Smooth muscle cell (in vitro differentiated cells): ENCODE data around the gene CCDC28B. TPM values are rescaled to one million over a fixed set of nuclear protein-coding genes. Genes with fewer than 3 reads are reported as not detected.

Experiments
- DNase-seq: peaks from one replicate; lab custom pipeline; 2025; ENCODE audit not compliant: unreplicated experiment; lab: John Stamatoyannopoulos, UW
- H2AFZ ChIP-seq: fragments of 200-600 bp; sonication (generic); 2 replicates; pipeline ENCODE4 v1.6.0; 2016; ENCODE audit warnings: antibody characterized with exemption, low read depth, mild to moderate bottlenecking
- H3F3A ChIP-seq: fragments of 200-600 bp; sonication (generic); 2 replicates; pipeline ENCODE4 v1.6.0; 2017; ENCODE audit warnings: antibody characterized with exemption, low read depth
- H3K27ac ChIP-seq: fragments of 200-600 bp; sonication (generic); 2 replicates; pipeline ENCODE4 v1.5.1; 2016; ENCODE audit warnings: low read depth, mild to moderate bottlenecking
- H3K27me3 ChIP-seq: fragments of 200-600 bp; sonication (generic); 2 replicates; pipeline ENCODE4 v1.6.1; 2016; ENCODE audit warnings: low read depth, mild to moderate bottlenecking
- H3K36me3 ChIP-seq: fragments of 200-600 bp; sonication (generic); 2 replicates; pipeline ENCODE4 v1.5.1; 2016; ENCODE audit warnings: low read depth
- H3K4me1 ChIP-seq: fragments of 200-600 bp; sonication (generic); 2 replicates; pipeline ENCODE4 v1.5.1; 2016; ENCODE audit warnings: low read depth
- H3K4me2 ChIP-seq: fragments of 200-600 bp; sonication (generic); 2 replicates; pipeline ENCODE4 v1.6.0; 2016; ENCODE audit warnings: mild to moderate bottlenecking
- H3K4me3 ChIP-seq: fragments of 200-600 bp; sonication (generic); 2 replicates; pipeline ENCODE4 v1.5.1; 2016; ENCODE audit warnings: mild to moderate bottlenecking
- H3K79me2 ChIP-seq: fragments of 200-600 bp; sonication (generic); 2 replicates; pipeline ENCODE4 v1.6.0; 2016; ENCODE audit warnings: low read depth, mild to moderate bottlenecking
- H3K9ac ChIP-seq: fragments of 200-600 bp; sonication (generic); 2 replicates; pipeline ENCODE4 v1.6.0; 2016; ENCODE audit warnings: low read depth
- H3K9me3 ChIP-seq: fragments of 200-600 bp; sonication (generic); replicated peaks from 2 replicates; pipeline ENCODE4 v1.5.1; 2016; ENCODE audit warnings: low read depth
- H4K20me1 ChIP-seq: fragments of 200-600 bp; sonication (generic); 2 replicates; pipeline ENCODE4 v1.6.0; 2016; ENCODE audit warnings: low read depth
- WGBS: methylation state at CpG from one replicate; pipeline ENCODE4 v1.1.7; 2016; ENCODE audit warnings: low lambda C conversion rate; 5-methylcytosine and 5-hydroxymethylcytosine counted together
- polyA plus RNA-seq: library from polyadenylated mRNA; unstranded; fragments of >200 nt; fragmentation: Nextera tagmentation; extraction: Ambion mirVana; gene quantifications from 2 replicates; pipeline ENCODE4 v1.2.1, GENCODE V29; 2016
- total RNA-seq: library from RNA; depleted of rRNA; stranded (reverse); fragments of >200 nt; gene quantifications from 2 replicates; pipeline ENCODE4 v1.2.3, GENCODE V29; 2014
- TF ChIP-seq, protein P1 (sequence below): fragments of 200-600 bp; sonication (generic); IDR thresholded peaks from 2 replicates; pipeline ENCODE4 v1.5.1; 2017; ENCODE audit warnings: borderline replicate concordance, mild to moderate bottlenecking, antibody characterized with exemption; ENCODE audit not compliant: insufficient read depth, poor library complexity, severe bottlenecking

Gene CCDC28B
- total and polyA plus RNA-seq, 2 experiments from 2014 or later: 41.6 to 58.9 TPM

DNA sequence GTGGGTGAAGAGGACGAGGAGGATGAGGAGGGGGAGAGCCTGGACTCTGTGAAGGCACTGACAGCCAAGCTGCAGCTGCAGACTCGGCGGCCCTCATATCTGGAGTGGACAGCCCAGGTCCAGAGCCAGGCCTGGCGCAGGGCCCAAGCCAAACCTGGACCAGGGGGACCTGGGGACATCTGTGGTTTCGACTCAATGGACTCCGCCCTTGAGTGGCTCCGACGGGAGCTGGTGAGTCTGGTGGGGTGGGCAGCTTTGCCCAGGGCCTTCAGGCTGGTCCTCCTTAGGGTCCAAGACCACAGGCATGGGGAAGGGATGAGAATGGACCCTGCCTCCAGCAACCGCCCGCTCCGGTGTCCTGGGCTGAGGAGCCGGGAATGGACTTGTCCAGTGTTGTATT lies 47.1 kb downstream of the CCDC28B start:
- Histone ChIP-seq H3F3A (no peaks in the 10 kb centered on the region), H3K4me1 (peaks cover 5% of the 10 kb centered on the region), H2AFZ (no peak overlapping the region), H3K4me2 (no peak overlapping the region), H3K9me3 (no peaks in the 10 kb centered on the region), H4K20me1 (no peaks in the 10 kb centered on the region), H3K27ac (no peak overlapping the region), H3K9ac (no peak overlapping the region), H3K27me3 (no peaks in the 10 kb centered on the region), H3K79me2 (no peaks in the 10 kb centered on the region), H3K4me3 (no peak overlapping the region), H3K36me3 (no peaks in the 10 kb centered on the region)
- WGBS: 91% methylated on average over 12 of the region's 12 CpGs
- no peak for DNase-seq
- TF ChIP-seq, protein P1, sequence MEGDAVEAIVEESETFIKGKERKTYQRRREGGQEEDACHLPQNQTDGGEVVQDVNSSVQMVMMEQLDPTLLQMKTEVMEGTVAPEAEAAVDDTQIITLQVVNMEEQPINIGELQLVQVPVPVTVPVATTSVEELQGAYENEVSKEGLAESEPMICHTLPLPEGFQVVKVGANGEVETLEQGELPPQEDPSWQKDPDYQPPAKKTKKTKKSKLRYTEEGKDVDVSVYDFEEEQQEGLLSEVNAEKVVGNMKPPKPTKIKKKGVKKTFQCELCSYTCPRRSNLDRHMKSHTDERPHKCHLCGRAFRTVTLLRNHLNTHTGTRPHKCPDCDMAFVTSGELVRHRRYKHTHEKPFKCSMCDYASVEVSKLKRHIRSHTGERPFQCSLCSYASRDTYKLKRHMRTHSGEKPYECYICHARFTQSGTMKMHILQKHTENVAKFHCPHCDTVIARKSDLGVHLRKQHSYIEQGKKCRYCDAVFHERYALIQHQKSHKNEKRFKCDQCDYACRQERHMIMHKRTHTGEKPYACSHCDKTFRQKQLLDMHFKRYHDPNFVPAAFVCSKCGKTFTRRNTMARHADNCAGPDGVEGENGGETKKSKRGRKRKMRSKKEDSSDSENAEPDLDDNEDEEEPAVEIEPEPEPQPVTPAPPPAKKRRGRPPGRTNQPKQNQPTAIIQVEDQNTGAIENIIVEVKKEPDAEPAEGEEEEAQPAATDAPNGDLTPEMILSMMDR: no peak

- Histone ChIP-seq H3K4me2 (peak overlapping the region; percentile 75), H3K79me2 (no peaks in the 10 kb centered on the region), H2AFZ (no peak overlapping the region), H3K4me1 (no peaks in the 10 kb centered on the region), H4K20me1 (no peaks in the 10 kb centered on the region), H3K27ac (no peak overlapping the region), H3K9me3 (no peaks in the 10 kb centered on the region), H3K27me3 (no peaks in the 10 kb centered on the region), H3F3A (no peaks in the 10 kb centered on the region), H3K9ac (no peak overlapping the region), H3K4me3 (no peak overlapping the region), H3K36me3 (no peaks in the 10 kb centered on the region)
- WGBS: 9% methylated on average over 26 of the region's 31 CpGs
- peak; percentile 17 for DNase-seq
- TF ChIP-seq, protein P1: peak; percentile 81
Measured at GRCh38 chr1:32247983-32248889, 47.8 kb downstream of the CCDC28B start.

- no peak for DNase-seq
- Histone ChIP-seq H3K4me2 (no peak overlapping the region), H3K9me3 (no peaks in the 10 kb centered on the region), H3K27me3 (no peaks in the 10 kb centered on the region), H3K4me1 (no peaks in the 10 kb centered on the region), H4K20me1 (no peaks in the 10 kb centered on the region), H3K9ac (no peak overlapping the region), H3K79me2 (no peaks in the 10 kb centered on the region), H3K4me3 (no peak overlapping the region), H3F3A (no peaks in the 10 kb centered on the region), H3K36me3 (no peaks in the 10 kb centered on the region), H3K27ac (no peak overlapping the region), H2AFZ (no peak overlapping the region)
- 79% methylated on average over 9 of the region's 9 CpGs for WGBS
- TF ChIP-seq, protein P1: no peak
Measured at GRCh38 chr1:32249831-32250525, 49.6 kb downstream of the CCDC28B start.
